PC-3 (cell line): ENCODE measurements around the gene PIPOX. TPM values are rescaled to one million over a fixed set of nuclear protein-coding genes. Genes with fewer than 3 reads are reported as not detected.

Experiments
- ATAC-seq: fragments of 200-7000 bp; cut with Tn5 transposase; 2 replicates; pipeline ENCODE4 v1.9.1; 2020; ENCODE audit warnings: mild to moderate bottlenecking, moderate library complexity
- BruUV-seq: library from RNA; stranded (reverse); fragments of 400-500 nt; replicated peaks from 2 replicates; lab custom pipeline; 2021; lab: Mats Ljungman, UMichigan
- CTCF ChIA-PET: fragments of 300-600 bp; sonication (Branson Sonifier 250); formaldehyde crosslinking; loops from one replicate; lab custom pipeline; 2022; ENCODE audit warnings: antibody characterized with exemption; lab: Charles Lee
- POLR2A ChIA-PET: fragments of 300-600 bp; sonication (Branson Sonifier 250); formaldehyde crosslinking; loops from one replicate; lab custom pipeline; 2022; ENCODE audit warnings: antibody characterized with exemption; ENCODE audit not compliant: unreplicated experiment; lab: Charles Lee
- DNase-seq: peaks from one replicate; pipeline ENCODE4 v3.0.0-alpha.2; 2015
- H2AFZ ChIP-seq: fragments of 300-600 bp; sonication (generic); 2 replicates; pipeline ENCODE4 v1.6.0; 2016; ENCODE audit warnings: antibody characterized with exemption, low read length
- H3F3A ChIP-seq: fragments of 300-600 bp; sonication (generic); one replicate; pipeline ENCODE4 v1.6.0; 2017; ENCODE audit warnings: antibody characterized with exemption, low read length, control low read depth, mild to moderate bottlenecking; ENCODE audit not compliant: unreplicated experiment
- H3K27ac ChIP-seq: fragments of 300-600 bp; sonication (generic); 2 replicates; pipeline ENCODE4 v1.5.1; 2016; ENCODE audit warnings: mild to moderate bottlenecking, low read length
- H3K27me3 ChIP-seq: fragments of 300-600 bp; sonication (generic); 2 replicates; pipeline ENCODE4 v1.6.1; 2016; ENCODE audit warnings: low read length, mixed read lengths
- H3K36me3 ChIP-seq: fragments of 300-600 bp; sonication (generic); 2 replicates; pipeline ENCODE4 v1.6.1; 2016; ENCODE audit warnings: low read depth, mixed run types, low read length, mixed read lengths
- H3K4me1 ChIP-seq: fragments of 300-600 bp; sonication (generic); 2 replicates; pipeline ENCODE4 v1.5.1; 2016; ENCODE audit warnings: low read length; ENCODE audit not compliant: insufficient read depth
- H3K4me2 ChIP-seq: fragments of 300-600 bp; sonication (generic); 2 replicates; pipeline ENCODE4 v1.6.0; 2016; ENCODE audit warnings: low read length
- H3K4me3 ChIP-seq: fragments of 300-600 bp; sonication (generic); 2 replicates; pipeline ENCODE4 v1.5.1; 2016; ENCODE audit warnings: mild to moderate bottlenecking, low read length, mixed read lengths
- H3K79me2 ChIP-seq: fragments of 300-600 bp; sonication (generic); 2 replicates; pipeline ENCODE4 v1.6.1; 2017; ENCODE audit warnings: low read length, mixed read lengths
- H3K9ac ChIP-seq: fragments of 300-600 bp; sonication (generic); 2 replicates; pipeline ENCODE4 v1.6.0; 2016; ENCODE audit warnings: mild to moderate bottlenecking, low read length
- H3K9me2 ChIP-seq: fragments of 300-600 bp; sonication (generic); replicated peaks from 2 replicates; pipeline ENCODE4 v1.6.1; 2016; ENCODE audit warnings: mixed run types, low read length, mixed read lengths
- H3K9me3 ChIP-seq: fragments of 300-600 bp; sonication (generic); 2 replicates; pipeline ENCODE4 v1.6.1; 2016; ENCODE audit warnings: low read length, mixed read lengths
- H4K20me1 ChIP-seq: fragments of 300-600 bp; sonication (generic); 2 replicates; pipeline ENCODE4 v1.6.1; 2016; ENCODE audit warnings: low read length, mixed read lengths
- CTCF ChIP-seq: fragments of 300-600 bp; sonication (generic); conservative IDR thresholded peaks from 2 replicates; pipeline ENCODE4 v1.5.1; 2017; ENCODE audit warnings: antibody characterized with exemption, low read depth, mild to moderate bottlenecking, low read length
- EZH2 ChIP-seq: fragments of 300-600 bp; sonication (generic); IDR thresholded peaks from one replicate; pipeline ENCODE4 v1.6.1; 2017; ENCODE audit warnings: antibody characterized with exemption, mild to moderate bottlenecking, low read length; ENCODE audit not compliant: unreplicated experiment
- EZH2phosphoT487 ChIP-seq: fragments of 300-600 bp; sonication (generic); IDR thresholded peaks from 2 replicates; pipeline ENCODE4 v1.6.1; 2018; ENCODE audit warnings: mild to moderate bottlenecking, antibody characterized with exemption, low read length, borderline replicate concordance
- intact Hi-C: fragments of 100-400 bp; cut with micrococcal nuclease; formaldehyde crosslinking; loops from 2 replicates; pipeline ENCODE4 v1.9.0; 2023
- total RNA-seq: library from RNA; depleted of rRNA; stranded (reverse); fragments of >200 nt; gene quantifications from 2 replicates; pipeline ENCODE4 v1.2.3, GENCODE V29; 2014

The PIPOX gene
- total RNA-seq, 1 experiment from 2014 or later, result 0.87 TPM

GRCh38 chr17:29004081-29004692 lies 38.8 kb upstream of the PIPOX start:
- H3K4me3 ChIP-seq, result no peak overlapping the region
- no peak for ATAC-seq
- H3K36me3 ChIP-seq, result no peaks in the 10 kb centered on the region
- H3K9me2 ChIP-seq, result no peaks in the 10 kb centered on the region
- no peaks in the 10 kb centered on the region for H3F3A ChIP-seq
- no peak overlapping the region for H3K9ac ChIP-seq
- POLR2A ChIA-PET, result no interaction called here
- no peak overlapping the region for H3K4me2 ChIP-seq
- CTCF ChIA-PET, result no interaction called here
- H3K79me2 ChIP-seq, result no peaks in the 10 kb centered on the region
- H3K9me3 ChIP-seq, result no peaks in the 10 kb centered on the region
- DNase-seq, result no peak
- no TSS peak for BruUV-seq
- intact Hi-C loops, result no loop called here
- peaks cover 9% of the 10 kb centered on the region for H3K27me3 ChIP-seq
- no peak overlapping the region for H3K27ac ChIP-seq
- no peaks in the 10 kb centered on the region for H4K20me1 ChIP-seq
- H3K4me1 ChIP-seq, result no peaks in the 10 kb centered on the region
- no peak overlapping the region for H2AFZ ChIP-seq
- TF ChIP-seq CTCF (no peak), EZH2phosphoT487 (no peak)

- Histone ChIP-seq H3F3A (no peaks in the 10 kb centered on the region), H3K4me2 (no peak within 1 kb of the TSS), H3K9me3 (no peaks in the 10 kb centered on the region), H3K27ac (no peak within 1 kb of the TSS), H3K36me3 (no peaks in the 10 kb centered on the region), H3K9ac (no peak within 1 kb of the TSS), H3K9me2 (no peaks in the 10 kb centered on the region), H2AFZ (no peak within 1 kb of the TSS), H3K4me1 (no peaks in the 10 kb centered on the region), H3K79me2 (no peaks in the 10 kb centered on the region), H3K27me3 (peaks cover 9% of the 10 kb centered on the region), H3K4me3 (no peak within 1 kb of the TSS), H4K20me1 (no peaks in the 10 kb centered on the region)
- intact Hi-C loops, result no loop called here
- BruUV-seq, result no TSS peak
- DNase-seq (peak; percentile 40), ATAC-seq (peak; percentile 38; the same call in 1 of the 2 replicates)
- no peak for TF ChIP-seq CTCF
- no peak for TF ChIP-seq EZH2phosphoT487
- no peak for TF ChIP-seq EZH2
- POLR2A ChIA-PET, result no interaction called here
- CTCF ChIA-PET, result no interaction called here
These were observed 36.9 kb upstream of the PIPOX start, which contains the start of gene SEZ6 for GRCh38 chr17:29005936-29006511. TSS of gene SEZ6 (minus strand) at chr17:29006033. CDS start at chr17:29005869, 164 bp downstream.

GRCh38 chr17:29007456-29007855 lies 35.5 kb upstream of the PIPOX start:
- Histone ChIP-seq H3K79me2 (no peaks in the 10 kb centered on the region), H3F3A (no peaks in the 10 kb centered on the region), H3K4me2 (no peak overlapping the region), H2AFZ (no peak overlapping the region), H3K27ac (no peak overlapping the region), H3K9ac (no peak overlapping the region), H3K9me3 (no peaks in the 10 kb centered on the region), H3K9me2 (no peaks in the 10 kb centered on the region), H3K36me3 (no peaks in the 10 kb centered on the region), H3K27me3 (peaks cover 9% of the 10 kb centered on the region), H4K20me1 (no peaks in the 10 kb centered on the region), H3K4me3 (no peak overlapping the region), H3K4me1 (no peaks in the 10 kb centered on the region)
- ChIA-PET CTCF (no interaction called here), POLR2A (no interaction called here)
- TF ChIP-seq EZH2 (no peak), EZH2phosphoT487 (no peak), CTCF (no peak)
- BruUV-seq, result no TSS peak
- ATAC-seq (no peak), DNase-seq (no peak)
- intact Hi-C loops, result no loop called here
